Skin epidermis (tissue), 12 donors: ENCODE results near the gene DDR1.

ENCODE experiments used
- H3K27ac ChIP-seq, 21 experiments: fragments of 200-600 bp; sonication (generic) in 11 of 21; one replicate each; pipeline ENCODE4 v1.5.0; 2020; ENCODE audit warnings: mild to moderate bottlenecking in 3 of 21, inconsistent platforms in 2 of 21, moderate library complexity in 2 of 21
- H3K4me3 ChIP-seq, 7 experiments: fragments of 200-600 bp; sonication (generic) in 2 of 7; one replicate each; pipeline ENCODE4 v1.5.0; 2020; ENCODE audit warnings: inconsistent platforms in 2 of 7, mild to moderate bottlenecking in 2 of 7, moderate library complexity in 1 of 7

DDR1 gene

GRCh38 chr6:30935018-30935417 is 50.7 kb downstream of the DDR1 start:
- H3K4me3 ChIP-seq, result no peak overlapping the region
- H3K27ac ChIP-seq, result no peak overlapping the region

- Histone ChIP-seq H3K4me3 (no peak overlapping the region), H3K27ac (no peak overlapping the region)
Measured at GRCh38 chr6:30937265-30937664, 52.9 kb downstream of the DDR1 start.

- H3K27ac ChIP-seq, result no peak overlapping the region
- no peak overlapping the region for H3K4me3 ChIP-seq
Measured at GRCh38 chr6:30938730-30939129, 54.4 kb downstream of the DDR1 start.

GRCh38 chr6:30939473-30939872 is 55.2 kb downstream of the DDR1 start:
- H3K4me3 ChIP-seq, result no peak overlapping the region
- H3K27ac ChIP-seq, result no peak overlapping the region

GRCh38 chr6:30940361-30940986 is 56.2 kb downstream of the DDR1 start, which contains the start of gene MUCL3:
Gene MUCL3, plus strand, starts transcription at chr6:30940973. Its CDS starts 27 bp downstream, at chr6:30941000.
- Histone ChIP-seq H3K27ac (no peak within 1 kb of the TSS), H3K4me3 (no peak within 1 kb of the TSS)

- Histone ChIP-seq H3K27ac (no peak overlapping the region), H3K4me3 (no peak overlapping the region)
Measured at GRCh38 chr6:30942338-30943060, 58.2 kb downstream of the DDR1 start.

GRCh38 chr6:30944051-30944450 is 59.7 kb downstream of the DDR1 start:
- Histone ChIP-seq H3K4me3 (no peak overlapping the region), H3K27ac (no peak overlapping the region)

GRCh38 chr6:30945281-30945680 is 61.0 kb downstream of the DDR1 start:
- H3K4me3 ChIP-seq, result no peak overlapping the region
- no peak overlapping the region for H3K27ac ChIP-seq

- H3K27ac ChIP-seq, result no peak overlapping the region
- H3K4me3 ChIP-seq, result no peak overlapping the region
Measured at GRCh38 chr6:30947231-30947630, 62.9 kb downstream of the DDR1 start.

GRCh38 chr6:30948811-30949210 is 64.5 kb downstream of the DDR1 start:
- no peak overlapping the region for H3K4me3 ChIP-seq
- H3K27ac ChIP-seq, result no peak overlapping the region
